HFF-Myc (cell line): ENCODE data around the gene RND2.
"Not testable (repeated sequence)": the region's sequence is repeated elsewhere in the genome, so short reads cannot be mapped to it uniquely, and the experiment has no call there.

Experiments
- DNase-seq: peaks from one replicate; pipeline ENCODE4 v3.0.0-alpha.2; 2011; ENCODE audit warnings: low read depth; ENCODE audit errors: extremely low read depth
- H3K4me3 ChIP-seq: replicated peaks from 2 replicates; pipeline ENCODE4 v1.5.1; 2011; ENCODE audit warnings: low read depth, mild to moderate bottlenecking, control low read depth, low read length
- TF ChIP-seq, protein P1 (sequence below): IDR thresholded peaks from 2 replicates; pipeline ENCODE4 v1.5.1; 2012; ENCODE audit warnings: mild to moderate bottlenecking, low read depth, low read length, control low read depth; ENCODE audit errors: missing control alignments

Gene RND2

DNA sequence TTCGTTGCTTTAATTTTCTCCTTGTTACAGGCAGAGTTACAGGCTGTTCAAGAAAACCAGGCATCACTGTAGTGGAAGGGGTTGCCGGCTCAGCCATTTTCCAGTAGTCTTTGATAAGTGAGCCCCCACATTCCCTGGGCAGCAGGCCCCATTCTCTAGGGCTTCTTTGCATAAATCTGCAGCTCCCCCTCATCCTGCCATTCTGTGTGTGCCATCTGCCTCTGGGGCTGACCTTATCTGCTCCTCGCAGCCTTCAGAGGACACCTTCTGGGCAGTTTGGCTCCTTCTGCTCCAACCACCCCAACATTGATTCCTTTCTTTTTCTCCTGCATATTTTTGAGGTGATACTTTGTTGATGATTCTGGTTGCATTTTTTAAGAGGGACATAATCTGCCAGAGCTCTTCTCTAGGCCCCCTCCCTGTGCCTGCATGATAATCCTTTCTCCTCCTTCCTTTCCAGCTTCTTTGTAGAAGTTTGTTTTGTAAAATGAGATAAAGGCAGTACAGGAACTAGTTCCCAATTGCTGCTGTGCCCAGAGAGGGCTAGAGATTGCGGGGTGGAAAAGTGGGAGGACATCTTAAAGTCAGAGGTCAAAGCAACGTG lies 17.1 kb downstream of the RND2 start:
- TF ChIP-seq, protein P1, sequence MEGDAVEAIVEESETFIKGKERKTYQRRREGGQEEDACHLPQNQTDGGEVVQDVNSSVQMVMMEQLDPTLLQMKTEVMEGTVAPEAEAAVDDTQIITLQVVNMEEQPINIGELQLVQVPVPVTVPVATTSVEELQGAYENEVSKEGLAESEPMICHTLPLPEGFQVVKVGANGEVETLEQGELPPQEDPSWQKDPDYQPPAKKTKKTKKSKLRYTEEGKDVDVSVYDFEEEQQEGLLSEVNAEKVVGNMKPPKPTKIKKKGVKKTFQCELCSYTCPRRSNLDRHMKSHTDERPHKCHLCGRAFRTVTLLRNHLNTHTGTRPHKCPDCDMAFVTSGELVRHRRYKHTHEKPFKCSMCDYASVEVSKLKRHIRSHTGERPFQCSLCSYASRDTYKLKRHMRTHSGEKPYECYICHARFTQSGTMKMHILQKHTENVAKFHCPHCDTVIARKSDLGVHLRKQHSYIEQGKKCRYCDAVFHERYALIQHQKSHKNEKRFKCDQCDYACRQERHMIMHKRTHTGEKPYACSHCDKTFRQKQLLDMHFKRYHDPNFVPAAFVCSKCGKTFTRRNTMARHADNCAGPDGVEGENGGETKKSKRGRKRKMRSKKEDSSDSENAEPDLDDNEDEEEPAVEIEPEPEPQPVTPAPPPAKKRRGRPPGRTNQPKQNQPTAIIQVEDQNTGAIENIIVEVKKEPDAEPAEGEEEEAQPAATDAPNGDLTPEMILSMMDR = no peak
- no peak overlapping the region for H3K4me3 ChIP-seq
- DNase-seq = no peak

DNA sequence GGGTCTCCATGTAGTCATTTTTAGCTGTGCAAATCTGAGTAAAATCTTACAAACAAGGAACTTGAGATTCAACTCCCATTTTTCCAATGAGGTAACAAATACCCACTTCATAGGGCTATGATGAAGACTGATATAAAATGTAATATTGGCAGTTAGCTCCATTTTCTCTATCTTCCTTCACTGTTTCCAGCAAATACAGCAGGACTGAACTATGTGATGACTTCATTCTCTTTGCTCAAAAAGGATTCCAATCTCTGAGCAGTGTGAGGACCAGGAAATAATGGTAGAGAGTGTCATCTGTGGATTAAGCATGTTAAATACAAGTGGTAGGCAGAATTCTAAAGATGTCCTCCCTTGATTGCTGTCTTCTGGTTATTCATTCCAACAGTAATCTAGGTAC lies 18.3 kb downstream of the RND2 start:
- H3K4me3 ChIP-seq = no peak overlapping the region
- TF ChIP-seq, protein P1 = no peak
- no peak for DNase-seq

DNA sequence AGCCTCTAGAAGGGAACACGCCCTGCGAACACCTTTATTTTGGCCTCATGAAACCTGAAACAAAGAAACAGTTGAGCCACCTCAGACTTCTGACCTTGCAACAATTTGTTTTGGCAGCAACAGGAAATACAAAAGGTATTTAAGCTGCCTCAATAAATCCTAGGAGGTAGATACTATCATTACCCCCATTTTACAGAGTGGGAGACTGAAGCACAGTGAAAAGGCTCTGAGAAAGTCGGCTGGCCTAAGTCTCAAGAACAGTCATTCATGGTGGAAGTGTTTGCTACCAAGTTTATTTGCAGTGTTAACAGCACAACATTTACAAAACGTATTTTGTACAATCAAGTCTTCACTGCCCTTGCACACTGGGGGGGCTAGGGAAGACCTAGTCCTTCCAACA lies 19.0 kb downstream of the RND2 start:
- no peak overlapping the region for H3K4me3 ChIP-seq
- DNase-seq = no peak
- TF ChIP-seq, protein P1 = no peak

DNA sequence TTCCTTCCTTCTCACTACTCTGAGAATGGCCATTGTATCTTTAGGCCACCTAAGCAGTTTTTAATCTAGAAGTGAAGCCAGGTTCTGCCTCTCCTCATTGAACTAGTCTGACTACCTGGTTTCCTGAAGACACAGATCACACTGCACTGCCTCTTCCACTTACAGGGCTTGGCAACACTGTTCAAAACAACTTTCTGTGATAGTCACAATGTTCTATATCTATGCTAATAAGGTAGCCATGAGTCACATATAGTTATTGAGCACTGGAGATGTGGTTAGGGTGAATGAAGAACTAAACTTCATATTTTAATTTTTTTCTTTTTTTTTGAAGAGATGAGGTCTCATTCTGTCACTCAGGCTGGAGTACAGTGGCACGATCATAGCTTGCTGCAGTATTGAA lies 26.9 kb downstream of the RND2 start:
- no peak overlapping the region for H3K4me3 ChIP-seq
- TF ChIP-seq, protein P1 = no peak
- no peak for DNase-seq

DNA sequence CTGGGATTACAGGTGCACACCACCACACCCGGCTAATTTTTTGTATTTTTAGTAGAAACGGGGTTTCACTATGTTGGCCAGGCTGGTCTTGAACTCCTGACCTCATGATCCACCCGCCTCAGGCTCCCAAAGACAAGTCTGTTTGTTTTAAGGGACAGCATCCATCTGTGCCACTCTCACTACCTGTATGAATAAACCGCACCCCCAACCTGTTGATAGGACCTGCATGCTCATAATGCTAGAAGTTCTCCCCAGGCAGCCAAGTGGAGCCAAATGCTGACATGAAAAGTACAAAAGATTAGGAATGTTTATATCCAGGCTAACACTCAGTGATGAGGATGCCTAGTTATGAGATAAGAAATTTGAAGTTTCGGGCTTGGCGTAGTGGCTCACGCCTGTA lies 28.0 kb downstream of the RND2 start:
- H3K4me3 ChIP-seq, DNase-seq: not testable (repeated sequence)

- H3K4me3 ChIP-seq = no peak overlapping the region
- DNase-seq = no peak
- TF ChIP-seq, protein P1 = no peak
Measured at GRCh38 chr17:43056051-43056450, 31.0 kb downstream of the RND2 start.

- no peak for DNase-seq
- TF ChIP-seq, protein P1 = no peak
Measured at GRCh38 chr17:43062984-43063638, 38.1 kb downstream of the RND2 start.

More at GRCh38 chr17:43062984-43063638, 38.1 kb downstream of the RND2 start:
- no peak overlapping the region for H3K4me3 ChIP-seq
